K562 (cell line): ENCODE measurements around the gene DNAH9. TPM values are rescaled to one million over a fixed set of nuclear protein-coding genes. Genes with fewer than 3 reads are reported as not detected.

Source experiments
- ATAC-seq: fragments of 200-7000 bp; cut with Tn5 transposase; 3 replicates; pipeline ENCODE4 v1.9.1; 2020; ENCODE audit warnings: moderate library complexity
- BruUV-seq: library from RNA; stranded (reverse); fragments of 400-500 nt; replicated peaks from 2 replicates; lab custom pipeline; 2021; lab: Mats Ljungman, UMichigan
- CTCF ChIA-PET: fragments of 300-600 bp; formaldehyde crosslinking; extraction: SDS; loops from one replicate; lab custom pipeline; 2021; ENCODE audit warnings: low intra/inter-chr PET ratio; lab: Yijun Ruan, JAX
- POLR2A ChIA-PET: fragments of 300-600, 350-650 bp; sonication (Branson Sonifier 250); formaldehyde crosslinking; extraction: SDS; loops from one replicate; lab custom pipeline; 2021; ENCODE audit warnings: antibody characterized with exemption, inconsistent platforms; lab: Yijun Ruan, JAX
- DNase-seq, 4 experiments: peaks; one replicate each; pipeline versions ENCODE4 v3.0.0 to v3.0.0-alpha.2; 2011 to 2018; ENCODE audit warnings: low spot score in 3 of 4, mixed read lengths in 3 of 4; ENCODE audit errors: extremely low read depth in 1 of 4
- FAIRE-seq: peaks from 2 replicates; lab custom pipeline; 2011; peaks lifted over from hg19 to GRCh38; lab: Jason Lieb, UNC
- H2AFZ ChIP-seq: 2 replicates; pipeline ENCODE4 v1.6.0; 2011; ENCODE audit warnings: low read depth, low read length, control low read depth, inconsistent platforms
- H3K27ac ChIP-seq: fragments of 200-600 bp; 3 replicates; pipeline ENCODE4 v1.8.0; 2011; ENCODE audit warnings: low read depth, mild to moderate bottlenecking, control low read depth, inconsistent platforms, low read length, moderate library complexity, mixed read lengths; ENCODE audit errors: extremely low read depth
- H3K27me3 ChIP-seq, 2 experiments: fragments of 300-600 bp in 1 of 2; 2 replicates in 1 of 2; 3 replicates in 1 of 2; pipeline versions ENCODE4 v1.6.0 to v1.8.0; 2011; ENCODE audit warnings: inconsistent platforms in 2 of 2, low read length in 2 of 2, mild to moderate bottlenecking in 1 of 2, mixed read lengths in 1 of 2, moderate library complexity in 1 of 2; ENCODE audit not compliant: control insufficient read depth in 2 of 2, insufficient read depth in 2 of 2
- H3K36me3 ChIP-seq: fragments of 300-600 bp; 3 replicates; pipeline ENCODE4 v1.8.0; 2011; ENCODE audit warnings: mild to moderate bottlenecking, low read length, inconsistent platforms; ENCODE audit not compliant: control insufficient read depth, insufficient read depth
- H3K4me1 ChIP-seq, 2 experiments: fragments of 200-600 bp in 1 of 2; replicated peaks in 1 of 2; 2 replicates in 1 of 2; 3 replicates in 1 of 2; pipeline versions ENCODE4 v1.5.1 to v1.8.0; 2011; ENCODE audit warnings: inconsistent platforms in 2 of 2, low read length in 2 of 2, mild to moderate bottlenecking in 1 of 2, mixed read lengths in 1 of 2, moderate library complexity in 1 of 2; ENCODE audit not compliant: control insufficient read depth in 2 of 2, insufficient read depth in 2 of 2
- H3K4me2 ChIP-seq: 2 replicates; pipeline ENCODE4 v1.6.1; 2011; ENCODE audit warnings: low read length, control low read depth, inconsistent platforms, mixed read lengths; ENCODE audit not compliant: insufficient read depth
- H3K4me3 ChIP-seq: fragments of 200-600 bp; sonication (generic), shearing (Covaris generic); 2 replicates; pipeline ENCODE4 v1.5.1; 2016; ENCODE audit warnings: control low read depth, inconsistent platforms
- H3K79me2 ChIP-seq: fragments of 200-600 bp; 3 replicates; pipeline ENCODE4 v1.8.0; 2011; ENCODE audit warnings: low read length, inconsistent platforms; ENCODE audit not compliant: control insufficient read depth, insufficient read depth
- H3K9ac ChIP-seq, 2 experiments: 2 replicates each; pipeline versions ENCODE4 v1.6.0 to v1.6.1; 2011; ENCODE audit warnings: low read depth in 2 of 2, low read length in 2 of 2, control low read depth in 1 of 2, inconsistent platforms in 1 of 2, mild to moderate bottlenecking in 1 of 2, mixed read lengths in 1 of 2; ENCODE audit not compliant: insufficient read depth in 1 of 2
- H3K9me1 ChIP-seq: one replicate; pipeline ENCODE4 v1.6.0; 2011; ENCODE audit warnings: inconsistent platforms, mild to moderate bottlenecking, low read length, moderate library complexity; ENCODE audit not compliant: control insufficient read depth, insufficient read depth
- H3K9me3 ChIP-seq: replicated peaks from 2 replicates; pipeline ENCODE4 v1.5.1; 2011; ENCODE audit warnings: low read depth, low read length, inconsistent platforms; ENCODE audit not compliant: control insufficient read depth, insufficient read depth
- H4K20me1 ChIP-seq: replicated peaks from 2 replicates; pipeline ENCODE4 v1.6.1; 2011; ENCODE audit warnings: low read length, inconsistent platforms, mixed read lengths; ENCODE audit not compliant: control insufficient read depth, insufficient read depth
- BDP1 ChIP-seq: IDR thresholded peaks from 3 replicates; pipeline ENCODE4 v1.6.1; 2011; ENCODE audit not compliant: insufficient read length, insufficient read depth
- KAT7 ChIP-seq: sonication (generic); formaldehyde crosslinking; IDR thresholded peaks from 2 replicates; pipeline ENCODE4 v1.8.0; 2022; ENCODE audit warnings: missing genetic modification reagents, mild to moderate bottlenecking, borderline replicate concordance
- PCBP2 ChIP-seq: fragments of 200-400 bp; formaldehyde crosslinking; IDR thresholded peaks from 2 replicates; pipeline ENCODE4 v1.6.1; 2018; ENCODE audit warnings: low read length, low read depth, mild to moderate bottlenecking, moderate library complexity; ENCODE audit not compliant: poor library complexity, severe bottlenecking
- YY1 ChIP-seq, 3 experiments: IDR thresholded peaks; 2 replicates each; pipeline ENCODE4 v1.6.1; 2011; ENCODE audit warnings: low read length in 2 of 3, mild to moderate bottlenecking in 2 of 3, moderate library complexity in 2 of 3, borderline replicate concordance in 1 of 3, control low read depth in 1 of 3, low read depth in 1 of 3; ENCODE audit not compliant: insufficient read depth in 3 of 3, insufficient replicate concordance in 2 of 3, control insufficient read depth in 1 of 3, insufficient read length in 1 of 3; ENCODE audit errors: extremely low read depth in 1 of 3
- ZFP30 ChIP-seq: fragments of 250-450 bp; sonication (Bioruptor Pico); IDR thresholded peaks from 2 replicates; pipeline ENCODE4 v1.8.0; 2022; ENCODE audit warnings: moderate library complexity, mild to moderate bottlenecking, inconsistent platforms, borderline replicate concordance
- ZNF175 ChIP-seq: fragments of 200-800 bp; sonication (Bioruptor generic); IDR thresholded peaks from 2 replicates; pipeline ENCODE4 v1.6.1; 2016; ENCODE audit warnings: low read depth, mild to moderate bottlenecking, missing genetic modification characterization, missing compliant biosample characterization
- ZNF354B ChIP-seq: fragments of 250-450 bp; sonication (Bioruptor Pico); IDR thresholded peaks from 2 replicates; pipeline ENCODE4 v1.4.0; 2020
- ZNF780A ChIP-seq: fragments of 250-450 bp; sonication (Bioruptor Pico); IDR thresholded peaks from 2 replicates; pipeline ENCODE4 v1.5.0; 2021; ENCODE audit warnings: mild to moderate bottlenecking
- WGBS: fragments of 100-300 bp; shearing (Covaris generic); methylation state at CpG from one replicate; pipeline ENCODE4 v1.1.6; 2016; ENCODE audit warnings: low coverage, mixed read lengths; ENCODE audit not compliant: insufficient coverage; ENCODE audit errors: missing lambda C conversion rate; 5-methylcytosine and 5-hydroxymethylcytosine counted together
- in situ Hi-C: fragments of 300-500 bp; cut with MboI; formaldehyde crosslinking; loops from 4 replicates; pipeline ENCODE4 v1.15.0; 2018; ENCODE audit warnings: inconsistent platforms, mixed read lengths
- intact Hi-C: fragments of 100-400 bp; cut with micrococcal nuclease; formaldehyde crosslinking; loops from 2 replicates; pipeline ENCODE4 v1.14.2; 2022
- polyA plus RNA-seq, 8 experiments: library from polyadenylated mRNA; depleted of rRNA in 4 of 8; stranded (reverse) in 5 of 8; unstranded in 3 of 8; fragments of >200 nt; fragmentation: Nextera tagmentation in 2 of 8; fragmentation: Illumina TruSeq in 1 of 8; extraction: Ambion mirVana in 2 of 8; extraction: Trizol in 1 of 8; gene quantifications; 2 replicates each; pipeline versions ENCODE4 v1.2.1 to v1.2.3, GENCODE V29; 2011 to 2014; ENCODE audit warnings: inconsistent platforms in 1 of 8, missing spikeins in 1 of 8
- total RNA-seq, 7 experiments: library from RNA; depleted of rRNA in 6 of 7; stranded (reverse); fragments of >200 nt in 6 of 7; fragmentation: Illumina TruSeq in 2 of 7; extraction: Trizol in 2 of 7; gene quantifications; 2 replicates each; pipeline versions ENCODE4 v1.2.1 to v1.2.3, GENCODE V29; 2011 to 2021; ENCODE audit warnings: low replicate concordance in 1 of 7
- TF ChIP-seq, protein P1 (sequence below): sonication (generic); formaldehyde crosslinking; IDR thresholded peaks from 2 replicates; pipeline ENCODE4 v1.8.1; 2022; ENCODE audit warnings: missing genetic modification reagents

Gene DNAH9
- total and polyA plus RNA-seq, 9 of the 15 experiments (the other 6 are each of a cell fraction or from before 2014, with no cell fraction given), result not detected

GRCh38 chr17:11944587-11944986 lies 346.3 kb downstream of the DNAH9 start:
- Histone ChIP-seq H2AFZ (no peak overlapping the region), H3K27ac (no peak overlapping the region), H3K4me3 (no peak overlapping the region), H3K9ac (no peak overlapping the region), H3K79me2 (no peaks in the 10 kb centered on the region), H3K4me1 (no peaks in the 10 kb centered on the region), H4K20me1 (no peaks in the 10 kb centered on the region), H3K27me3 (peaks cover 6 to 17% of the 10 kb centered on the region in 2 experiments; a peak in 4 of 5 replicates), H3K4me2 (no peak overlapping the region), H3K36me3 (no peaks in the 10 kb centered on the region), H3K9me1 (no peaks in the 10 kb centered on the region), H3K9me3 (no peaks in the 10 kb centered on the region)
- BruUV-seq, result no TSS peak
- WGBS, result 0% methylated on average over 1 of the region's 3 CpGs
- FAIRE-seq (no peak), ATAC-seq (no peak), DNase-seq (no peak)
- in situ Hi-C loops, result no loop called here
- TF ChIP-seq PCBP2, result no peak
- TF ChIP-seq, protein P1, sequence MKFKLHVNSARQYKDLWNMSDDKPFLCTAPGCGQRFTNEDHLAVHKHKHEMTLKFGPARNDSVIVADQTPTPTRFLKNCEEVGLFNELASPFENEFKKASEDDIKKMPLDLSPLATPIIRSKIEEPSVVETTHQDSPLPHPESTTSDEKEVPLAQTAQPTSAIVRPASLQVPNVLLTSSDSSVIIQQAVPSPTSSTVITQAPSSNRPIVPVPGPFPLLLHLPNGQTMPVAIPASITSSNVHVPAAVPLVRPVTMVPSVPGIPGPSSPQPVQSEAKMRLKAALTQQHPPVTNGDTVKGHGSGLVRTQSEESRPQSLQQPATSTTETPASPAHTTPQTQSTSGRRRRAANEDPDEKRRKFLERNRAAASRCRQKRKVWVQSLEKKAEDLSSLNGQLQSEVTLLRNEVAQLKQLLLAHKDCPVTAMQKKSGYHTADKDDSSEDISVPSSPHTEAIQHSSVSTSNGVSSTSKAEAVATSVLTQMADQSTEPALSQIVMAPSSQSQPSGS, result no peak
- TF ChIP-seq ZNF354B (CRISPR knock-in tag), result no peak
- no peak for TF ChIP-seq ZNF175
- no peak for TF ChIP-seq BDP1
- no peak for TF ChIP-seq ZFP30
- TF ChIP-seq ZNF780A (CRISPR knock-in tag), result no peak
- TF ChIP-seq YY1 (IDR thresholded peaks at IDR 0.05; ENCODE audit: borderline replicate concordance in 1 of 3, control insufficient read depth in 1 of 3, extremely low read depth in 1 of 3, insufficient read depth in 3 of 3, insufficient read length in 1 of 3, insufficient replicate concordance in 2 of 3, low read depth in 1 of 3, low read length in 2 of 3), result no peak
- TF ChIP-seq KAT7 (CRISPR knock-in tag), result no peak
- intact Hi-C loops, result no loop called here
- ChIA-PET POLR2A (no interaction called here), CTCF (no interaction called here)
